Muscle layer of colon (tissue), 2 donors: ENCODE data around the gene ERH.

Source experiments
- H3K27ac ChIP-seq: one replicate; pipeline ENCODE4 v1.7.0; 2013; ENCODE audit warnings: low read depth, mild to moderate bottlenecking, low read length, moderate library complexity
- H3K27me3 ChIP-seq, 2 donors: one replicate each; pipeline ENCODE4 v1.7.0; 2013; ENCODE audit warnings: low read length in 2 of 2, mild to moderate bottlenecking in 2 of 2; ENCODE audit not compliant: insufficient read depth in 2 of 2, control insufficient read depth in 1 of 2
- H3K36me3 ChIP-seq: one replicate; pipeline ENCODE4 v1.7.0; 2013; ENCODE audit warnings: mild to moderate bottlenecking, low read length; ENCODE audit not compliant: insufficient read depth
- H3K4me1 ChIP-seq: one replicate; pipeline ENCODE4 v1.7.0; 2013; ENCODE audit warnings: mild to moderate bottlenecking, low read length; ENCODE audit not compliant: insufficient read depth
- H3K4me3 ChIP-seq, 2 donors: one replicate each; pipeline ENCODE4 v1.7.0; 2013; ENCODE audit warnings: low read length in 2 of 2, low read depth in 1 of 2, mild to moderate bottlenecking in 1 of 2, moderate library complexity in 1 of 2
- H3K9ac ChIP-seq: one replicate; pipeline ENCODE4 v1.7.0; 2013; ENCODE audit warnings: low read length
- H3K9me3 ChIP-seq: one replicate; pipeline ENCODE4 v1.7.0; 2013; ENCODE audit warnings: mild to moderate bottlenecking, low read length
- donor health status: abdominal sarcoma.
- donor health status: Adenocarcinoma of cecum.

The ERH gene

DNA sequence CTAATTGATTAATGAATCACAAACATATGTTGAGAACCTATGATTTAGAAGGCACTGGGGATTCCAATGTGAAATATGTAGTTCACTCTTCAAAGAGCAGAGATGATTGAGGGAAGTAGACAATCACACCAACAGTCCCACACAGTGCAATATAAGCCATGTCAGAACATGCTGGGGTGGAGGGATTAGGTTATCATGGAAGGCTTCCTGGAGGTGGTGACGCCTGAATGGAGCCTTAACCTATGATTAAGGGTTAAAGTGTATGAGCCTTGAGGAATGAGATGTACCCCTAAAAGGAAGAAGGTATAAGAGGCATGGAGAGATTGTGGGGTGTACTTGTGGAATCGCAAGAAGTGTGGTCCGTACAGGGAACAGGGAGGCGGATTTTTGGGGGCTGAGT, 31.3 kb downstream of the ERH start:
- no peak overlapping the region for H3K9ac ChIP-seq
- H3K36me3 ChIP-seq, result no peaks in the 10 kb centered on the region
- no peaks in the 10 kb centered on the region for H3K9me3 ChIP-seq
- H3K27me3 ChIP-seq, result no peaks in the 10 kb centered on the region
- H3K4me3 ChIP-seq, result no peak overlapping the region
- no peak overlapping the region for H3K27ac ChIP-seq
- H3K4me1 ChIP-seq, result no peaks in the 10 kb centered on the region

DNA sequence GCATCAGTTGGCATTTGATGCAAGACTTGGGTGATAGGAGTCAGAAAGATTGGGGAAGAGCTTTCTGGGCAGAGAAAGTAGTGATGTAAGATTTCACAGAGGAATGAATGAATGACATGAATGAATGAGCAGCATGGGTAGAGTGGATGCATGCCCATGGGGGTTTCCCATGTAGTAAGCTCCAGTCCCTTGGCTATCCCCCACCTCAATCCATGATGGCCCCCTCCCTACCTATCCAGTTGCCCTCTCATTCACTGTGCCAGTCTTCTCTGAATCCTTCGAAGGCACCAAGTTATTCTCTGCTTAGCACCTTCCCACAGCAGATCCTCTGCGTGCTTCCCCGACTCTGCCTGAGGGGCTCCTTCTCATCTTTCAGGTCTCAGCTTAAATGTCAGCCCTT, 32.0 kb downstream of the ERH start:
- no peak overlapping the region for H3K27ac ChIP-seq
- no peaks in the 10 kb centered on the region for H3K9me3 ChIP-seq
- H3K36me3 ChIP-seq, result no peaks in the 10 kb centered on the region
- H3K27me3 ChIP-seq, result no peaks in the 10 kb centered on the region
- H3K4me1 ChIP-seq, result no peaks in the 10 kb centered on the region
- H3K4me3 ChIP-seq, result no peak overlapping the region
- H3K9ac ChIP-seq, result no peak overlapping the region

DNA sequence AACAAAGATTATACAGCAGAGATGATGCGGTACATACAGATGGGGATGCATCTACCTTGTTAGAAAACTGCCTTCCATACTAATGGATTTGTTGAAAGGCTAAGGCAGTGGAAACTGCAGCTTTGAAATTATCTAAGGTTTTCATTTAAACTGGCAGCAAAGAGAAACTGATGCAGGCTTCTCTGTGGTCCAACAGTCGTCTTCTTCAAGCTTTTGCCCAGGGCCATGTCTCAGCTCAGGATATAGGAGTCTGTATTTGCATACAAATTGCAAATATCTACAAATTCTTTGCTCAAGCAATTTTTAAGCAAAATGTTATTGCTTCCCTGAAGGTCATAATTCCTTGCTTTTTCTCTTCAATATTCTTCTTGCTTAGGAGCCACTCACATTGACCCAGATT, 33.7 kb downstream of the ERH start:
- Histone ChIP-seq H3K4me3 (no peak overlapping the region), H3K4me1 (no peaks in the 10 kb centered on the region), H3K27ac (no peak overlapping the region), H3K9me3 (no peaks in the 10 kb centered on the region), H3K36me3 (no peaks in the 10 kb centered on the region), H3K27me3 (no peaks in the 10 kb centered on the region), H3K9ac (no peak overlapping the region)

DNA sequence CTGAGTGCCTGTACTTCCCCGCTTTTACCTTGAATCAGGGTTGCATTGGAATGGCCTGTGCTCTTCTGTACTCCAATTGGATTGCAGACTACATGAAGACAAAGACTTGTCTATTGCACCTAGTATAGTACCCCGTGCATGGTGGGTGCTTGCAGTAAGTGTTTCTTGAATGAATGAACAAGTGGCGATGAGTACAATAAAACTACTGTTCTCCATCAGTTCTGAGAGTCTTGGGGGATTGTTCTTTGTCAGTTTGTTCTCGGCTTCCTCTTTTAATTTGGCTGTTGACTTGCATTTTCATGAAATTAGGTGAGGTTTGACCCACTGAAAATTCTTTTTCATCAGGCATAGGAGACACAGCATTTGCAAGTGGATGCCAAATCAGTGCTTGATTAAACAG, 34.1 kb downstream of the ERH start:
- Histone ChIP-seq H3K4me1 (no peaks in the 10 kb centered on the region), H3K4me3 (no peak overlapping the region), H3K36me3 (no peaks in the 10 kb centered on the region), H3K27me3 (no peaks in the 10 kb centered on the region), H3K9ac (no peak overlapping the region), H3K27ac (no peak overlapping the region), H3K9me3 (no peaks in the 10 kb centered on the region)

DNA sequence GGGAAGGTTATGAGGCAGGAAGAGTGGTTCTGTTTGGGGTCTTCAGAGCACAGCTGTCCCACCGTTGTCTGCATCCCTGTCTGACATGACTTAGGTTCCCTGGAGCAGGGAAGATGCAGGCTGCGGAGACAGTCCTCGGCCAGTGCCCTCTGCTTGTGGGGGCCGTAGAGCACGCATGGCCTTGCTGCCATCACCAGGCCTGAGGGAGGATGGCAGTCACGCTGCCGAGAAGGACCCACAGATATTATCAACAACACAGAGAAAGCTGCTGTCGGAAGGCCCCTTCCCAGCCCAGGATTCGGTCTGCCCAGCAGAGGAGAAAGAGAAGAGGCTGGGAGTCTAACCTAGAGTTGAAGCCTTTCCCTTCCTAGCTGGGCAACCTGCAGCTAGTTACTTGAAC, 35.0 kb downstream of the ERH start:
- Histone ChIP-seq H3K4me1 (no peaks in the 10 kb centered on the region), H3K27me3 (no peaks in the 10 kb centered on the region), H3K9ac (no peak overlapping the region), H3K4me3 (no peak overlapping the region), H3K27ac (no peak overlapping the region), H3K9me3 (no peaks in the 10 kb centered on the region), H3K36me3 (no peaks in the 10 kb centered on the region)

DNA sequence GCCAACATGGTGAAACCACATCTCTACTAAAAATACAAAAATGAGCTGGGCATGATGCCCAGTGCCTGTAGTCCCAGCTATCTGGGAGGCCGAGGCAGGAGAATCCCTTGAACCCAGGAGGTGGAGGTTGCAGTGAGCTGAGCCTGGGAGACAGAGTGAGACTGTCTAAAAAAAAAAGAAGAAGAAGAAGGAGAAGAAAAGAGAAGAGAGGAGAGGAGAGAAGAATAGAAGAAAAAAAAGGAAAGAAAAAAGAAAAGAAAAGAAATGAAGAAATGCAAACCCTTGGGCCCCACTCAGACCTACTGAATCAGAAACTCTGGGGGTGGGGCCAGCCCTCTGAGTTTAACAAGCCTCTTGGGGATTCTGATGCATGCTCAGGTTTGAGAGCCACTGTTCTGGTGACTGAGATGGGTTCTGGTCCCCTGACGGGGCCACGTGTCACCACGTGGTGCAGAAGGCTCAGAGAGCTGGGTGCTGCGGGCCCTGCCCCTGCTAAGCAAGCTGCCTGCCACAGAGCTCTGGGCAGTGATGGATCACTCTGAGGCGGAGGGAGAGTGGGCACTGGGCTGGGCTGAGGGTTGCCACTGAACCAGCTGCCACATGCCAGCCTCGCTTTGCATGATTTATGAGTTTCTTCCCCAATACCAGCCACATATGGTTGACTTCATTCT, 37.5 kb downstream of the ERH start:
- Histone ChIP-seq H3K27ac (no peak overlapping the region), H3K36me3 (no peaks in the 10 kb centered on the region), H3K9me3 (no peaks in the 10 kb centered on the region), H3K4me1 (peaks cover 8% of the 10 kb centered on the region), H3K4me3 (no peak overlapping the region), H3K9ac (no peak overlapping the region), H3K27me3 (no peaks in the 10 kb centered on the region)

DNA sequence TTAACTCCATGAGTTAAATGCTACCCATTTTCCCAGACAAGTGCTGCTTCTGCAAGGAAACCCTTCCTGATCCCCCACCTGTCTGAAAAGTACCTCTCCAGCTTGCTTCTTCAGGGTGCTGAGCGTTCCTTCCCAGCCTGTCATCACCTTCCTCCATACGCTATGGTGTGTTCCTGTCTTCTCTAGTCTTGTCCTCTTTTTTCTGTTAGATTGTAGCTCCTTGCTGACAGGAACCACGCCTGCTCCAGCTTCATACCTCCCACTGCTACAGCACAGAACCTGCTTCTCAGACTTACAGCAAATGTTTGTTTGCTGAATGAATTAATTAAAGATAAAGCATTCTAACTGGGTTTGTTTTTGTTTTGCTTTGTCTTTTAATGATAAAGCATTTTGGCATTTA, 39.1 kb downstream of the ERH start:
- no peaks in the 10 kb centered on the region for H3K36me3 ChIP-seq
- no peak overlapping the region for H3K4me3 ChIP-seq
- peaks cover 16% of the 10 kb centered on the region for H3K4me1 ChIP-seq
- no peak overlapping the region for H3K9ac ChIP-seq
- no peak overlapping the region for H3K27ac ChIP-seq
- H3K9me3 ChIP-seq, result no peaks in the 10 kb centered on the region
- H3K27me3 ChIP-seq, result no peaks in the 10 kb centered on the region

DNA sequence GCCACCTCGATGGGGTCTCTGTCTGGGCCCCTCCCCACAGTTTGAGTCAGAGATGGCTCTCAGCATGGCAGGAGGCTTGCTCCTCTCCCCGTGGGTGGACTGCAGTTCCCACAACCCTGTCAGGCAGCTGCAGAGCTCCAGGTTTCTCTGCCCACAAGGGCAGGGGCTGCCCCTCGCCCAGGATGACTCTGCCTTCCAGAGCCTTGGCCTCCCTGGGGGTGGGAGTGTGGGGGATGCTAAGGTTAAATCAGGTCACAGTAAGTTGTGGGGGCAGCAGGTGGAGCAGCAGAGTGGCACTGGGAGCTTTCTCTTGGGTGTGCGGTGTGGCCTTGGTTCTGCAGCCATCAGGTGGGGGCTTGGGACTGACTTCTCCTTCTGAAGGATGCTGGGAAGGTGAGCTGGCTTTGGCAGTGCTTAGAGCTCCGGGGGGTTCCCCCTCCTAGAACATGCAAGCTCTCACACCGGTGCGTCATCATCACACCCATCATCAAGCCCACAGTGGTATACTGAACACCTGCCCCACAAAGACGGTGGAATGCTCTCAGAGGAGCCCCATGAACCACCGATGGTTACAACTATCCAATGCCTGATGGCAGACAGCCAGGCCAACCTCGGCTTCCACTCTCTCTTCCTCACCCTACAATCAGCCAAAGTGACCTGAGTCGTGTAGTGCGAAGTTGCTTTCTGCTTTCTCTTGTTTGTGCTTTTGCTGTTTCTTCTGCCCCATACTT, 39.7 kb downstream of the ERH start:
- Histone ChIP-seq H3K9ac (no peak overlapping the region), H3K36me3 (no peaks in the 10 kb centered on the region), H3K27me3 (no peaks in the 10 kb centered on the region), H3K4me3 (no peak overlapping the region), H3K27ac (no peak overlapping the region), H3K4me1 (peaks cover 16% of the 10 kb centered on the region), H3K9me3 (no peaks in the 10 kb centered on the region)

DNA sequence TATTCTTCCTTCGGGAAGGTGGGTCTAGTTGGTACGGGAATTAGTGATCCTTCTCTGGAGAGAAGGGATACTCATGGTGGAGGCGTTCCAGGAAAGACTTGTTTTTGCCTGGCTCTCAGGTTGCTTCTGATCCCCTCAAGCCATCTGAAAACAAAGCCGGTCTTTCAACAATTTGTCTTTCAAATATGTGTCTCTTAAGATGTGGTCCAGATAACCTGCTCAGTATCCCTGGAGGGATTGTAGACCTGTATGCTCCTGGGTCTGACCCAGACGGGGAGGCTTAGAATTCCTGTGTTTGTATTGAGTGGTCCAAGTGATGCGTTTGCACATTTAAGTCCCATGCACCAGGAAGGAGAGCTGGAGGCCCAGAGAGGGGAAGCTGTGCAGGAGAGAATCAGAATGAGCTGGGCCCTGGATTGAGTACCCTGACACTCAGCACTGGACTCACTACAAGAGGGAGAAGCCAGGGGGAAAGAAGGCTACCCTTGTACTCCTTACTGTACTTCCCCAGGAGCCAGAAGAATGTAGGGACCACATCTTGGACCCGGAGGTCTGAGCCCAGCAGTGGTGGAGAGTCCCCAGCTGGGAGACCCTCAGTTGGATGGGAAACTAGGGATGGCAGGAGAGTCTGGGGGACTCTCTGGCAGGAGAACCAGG, 40.4 kb downstream of the ERH start:
- H3K9ac ChIP-seq, result no peak overlapping the region
- H3K9me3 ChIP-seq, result no peaks in the 10 kb centered on the region
- H3K27me3 ChIP-seq, result no peaks in the 10 kb centered on the region
- H3K27ac ChIP-seq, result no peak overlapping the region
- H3K36me3 ChIP-seq, result no peaks in the 10 kb centered on the region
- H3K4me1 ChIP-seq, result peaks cover 16% of the 10 kb centered on the region
- H3K4me3 ChIP-seq, result no peak overlapping the region

DNA sequence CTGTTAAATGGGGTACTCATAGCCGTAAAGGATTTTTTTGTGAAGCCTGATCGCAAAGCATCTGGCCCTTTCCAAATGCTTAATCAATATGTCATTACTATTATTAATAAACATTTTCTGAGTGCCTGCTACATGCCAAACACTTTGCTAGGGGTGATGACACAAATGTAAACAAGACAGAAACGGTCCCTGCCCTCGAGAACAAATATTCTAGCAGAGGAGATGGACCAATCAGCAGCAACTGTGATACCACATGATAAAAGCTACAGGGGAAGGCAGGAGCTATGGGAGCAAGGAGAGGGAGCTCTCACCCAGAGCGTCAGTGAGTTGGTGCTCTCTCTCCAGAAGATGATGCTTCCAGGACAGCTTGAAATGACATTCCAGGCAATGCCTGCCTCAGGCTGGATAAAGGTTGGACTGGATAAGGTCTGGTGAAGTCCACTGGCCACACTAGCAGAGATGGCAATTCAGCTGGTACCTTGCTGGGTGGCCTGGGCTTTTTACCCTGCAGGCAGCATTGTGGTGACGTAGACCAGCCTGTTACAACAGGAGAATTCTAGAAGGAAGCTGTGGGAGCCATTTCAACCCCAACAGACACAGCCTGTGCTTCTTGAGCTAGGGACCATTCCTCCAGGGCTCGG, 41.1 kb downstream of the ERH start:
- Histone ChIP-seq H3K9me3 (no peaks in the 10 kb centered on the region), H3K4me1 (peaks cover 16% of the 10 kb centered on the region), H3K9ac (no peak overlapping the region), H3K36me3 (no peaks in the 10 kb centered on the region), H3K27ac (no peak overlapping the region), H3K4me3 (no peak overlapping the region), H3K27me3 (no peaks in the 10 kb centered on the region)

DNA sequence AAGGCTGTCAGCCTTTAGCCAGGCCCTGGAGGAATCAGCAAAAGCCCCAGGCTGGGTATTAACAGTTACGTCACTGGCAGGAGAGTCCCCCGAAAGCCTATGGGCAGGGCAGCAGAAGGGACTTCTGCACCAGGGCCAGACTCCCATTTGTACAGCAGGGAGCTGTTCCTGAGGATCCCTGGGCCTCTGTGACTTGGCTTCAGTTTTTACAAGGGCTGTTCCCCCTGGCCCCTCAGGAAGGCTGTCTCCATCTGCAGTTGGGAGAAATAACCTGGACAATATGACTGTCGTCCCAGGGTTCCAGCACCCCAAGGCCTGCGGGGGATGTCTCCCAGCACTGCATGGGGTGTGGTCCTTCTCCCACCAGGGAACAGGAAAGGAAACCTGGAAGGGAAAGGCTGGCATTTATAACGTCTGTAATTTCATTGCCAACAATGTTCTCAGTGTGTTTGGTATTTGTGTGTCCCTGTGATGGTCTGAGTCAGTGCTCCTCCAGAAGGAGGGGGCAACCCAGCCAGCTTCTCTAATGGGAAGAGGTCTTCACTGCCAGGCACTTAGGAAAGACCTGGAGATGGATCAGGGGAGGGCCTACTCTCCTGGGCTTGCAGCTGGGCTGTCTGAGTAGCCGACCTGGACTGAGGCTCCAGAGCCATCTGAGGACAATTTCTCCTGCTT, 42.4 kb downstream of the ERH start:
- Histone ChIP-seq H3K9ac (no peak overlapping the region), H3K9me3 (no peaks in the 10 kb centered on the region), H3K27ac (peak overlapping the region; percentile 21), H3K4me1 (peaks cover 16% of the 10 kb centered on the region), H3K36me3 (no peaks in the 10 kb centered on the region), H3K4me3 (no peak overlapping the region), H3K27me3 (no peaks in the 10 kb centered on the region)
